GM19193 (cell line): Measurements from ENCODE around the gene COL4A4.

Source experiments
- POLR2A ChIP-seq: IDR thresholded peaks from 4 replicates; pipeline ENCODE4 v1.6.1; 2011; ENCODE audit not compliant: insufficient read depth, insufficient read length; ENCODE audit errors: extremely low read depth

Gene COL4A4

GRCh38 chr2:226965376-226965775, 198.6 kb downstream of the COL4A4 start:
- no peak for TF ChIP-seq POLR2A

- no peak for TF ChIP-seq POLR2A
Observed at GRCh38 chr2:226963528-226963927, 200.5 kb downstream of the COL4A4 start.

- TF ChIP-seq POLR2A: no peak
Observed at GRCh38 chr2:226962176-226962773, 201.7 kb downstream of the COL4A4 start.

- no peak for TF ChIP-seq POLR2A
Observed at GRCh38 chr2:226959418-226959817, 204.6 kb downstream of the COL4A4 start.

- TF ChIP-seq POLR2A: no peak
Observed at GRCh38 chr2:226956659-226957058, 207.3 kb downstream of the COL4A4 start.

GRCh38 chr2:226953826-226954225, 210.2 kb downstream of the COL4A4 start:
- no peak for TF ChIP-seq POLR2A

GRCh38 chr2:226953206-226953605, 210.8 kb downstream of the COL4A4 start:
- TF ChIP-seq POLR2A: no peak
